Mesendoderm (in vitro differentiated cells): ENCODE measurements around the gene NPAS3.

Experiments used
- DNase-seq: peaks from one replicate; pipeline ENCODE4 v3.0.0; 2013
- H2AK5ac ChIP-seq: 2 replicates; pipeline ENCODE4 v1.6.1; 2013; ENCODE audit warnings: low read length, inconsistent platforms
- H2BK120ac ChIP-seq: 2 replicates; pipeline ENCODE4 v1.6.1; 2013; ENCODE audit warnings: low read depth, mild to moderate bottlenecking, low read length, moderate library complexity, mixed read lengths
- H2BK15ac ChIP-seq: replicated peaks from 2 replicates; pipeline ENCODE4 v1.6.1; 2013; ENCODE audit warnings: low read depth, mild to moderate bottlenecking, moderate library complexity
- H2BK5ac ChIP-seq: 2 replicates; pipeline ENCODE4 v1.6.1; 2013; ENCODE audit warnings: low read length, inconsistent platforms
- H3K18ac ChIP-seq: 2 replicates; pipeline ENCODE4 v1.6.1; 2013; ENCODE audit warnings: mild to moderate bottlenecking, low read length, mixed read lengths
- H3K23ac ChIP-seq: one replicate; pipeline ENCODE4 v1.6.1; 2013; ENCODE audit warnings: low read length
- H3K27ac ChIP-seq: 2 replicates; pipeline ENCODE4 v1.5.1; 2013; ENCODE audit warnings: low read depth, mild to moderate bottlenecking, inconsistent platforms, low read length, moderate library complexity
- H3K27me3 ChIP-seq: 2 replicates; pipeline ENCODE4 v1.6.1; 2013; ENCODE audit warnings: low read length, control low read depth, mild to moderate bottlenecking, inconsistent platforms; ENCODE audit not compliant: insufficient read depth, poor library complexity
- H3K36me3 ChIP-seq: 2 replicates; pipeline ENCODE4 v1.6.1; 2013; ENCODE audit warnings: low read length, inconsistent platforms; ENCODE audit not compliant: control insufficient read depth, insufficient read depth
- H3K4ac ChIP-seq: one replicate; pipeline ENCODE4 v1.6.1; 2013; ENCODE audit warnings: low read depth, mild to moderate bottlenecking, low read length, moderate library complexity
- H3K4me1 ChIP-seq: 2 replicates; pipeline ENCODE4 v1.6.1; 2013; ENCODE audit warnings: low read depth, low read length, inconsistent platforms; ENCODE audit not compliant: control insufficient read depth
- H3K4me2 ChIP-seq: 2 replicates; pipeline ENCODE4 v1.6.1; 2013; ENCODE audit warnings: low read length
- H3K4me3 ChIP-seq: 2 replicates; pipeline ENCODE4 v1.5.1; 2013; ENCODE audit warnings: mild to moderate bottlenecking, low read length
- H3K56ac ChIP-seq: one replicate; pipeline ENCODE4 v1.6.1; 2013; ENCODE audit warnings: low read length
- H3K79me1 ChIP-seq: 2 replicates; pipeline ENCODE4 v1.6.1; 2013; ENCODE audit warnings: low read length, inconsistent platforms
- H3K79me2 ChIP-seq: 2 replicates; pipeline ENCODE4 v1.6.1; 2013; ENCODE audit warnings: mild to moderate bottlenecking, low read length; ENCODE audit not compliant: control insufficient read depth, insufficient read depth
- H3K9ac ChIP-seq: 2 replicates; pipeline ENCODE4 v1.6.1; 2013; ENCODE audit warnings: low read length, inconsistent platforms
- H4K5ac ChIP-seq: one replicate; pipeline ENCODE4 v1.6.1; 2013; ENCODE audit warnings: low read length
- H4K8ac ChIP-seq: one replicate; pipeline ENCODE4 v1.6.1; 2013; ENCODE audit warnings: low read depth, mild to moderate bottlenecking, control low read depth, low read length, moderate library complexity
- WGBS: extraction: QIAGEN DNeasy Blood & Tissue Kit; methylation state at CpG from one replicate; pipeline ENCODE4 v1.1.7; 2013; ENCODE audit warnings: low lambda C conversion rate, missing lambda C conversion rate; ENCODE audit not compliant: insufficient coverage; ENCODE audit errors: extremely low coverage; 5-methylcytosine and 5-hydroxymethylcytosine counted together

Gene NPAS3

DNA sequence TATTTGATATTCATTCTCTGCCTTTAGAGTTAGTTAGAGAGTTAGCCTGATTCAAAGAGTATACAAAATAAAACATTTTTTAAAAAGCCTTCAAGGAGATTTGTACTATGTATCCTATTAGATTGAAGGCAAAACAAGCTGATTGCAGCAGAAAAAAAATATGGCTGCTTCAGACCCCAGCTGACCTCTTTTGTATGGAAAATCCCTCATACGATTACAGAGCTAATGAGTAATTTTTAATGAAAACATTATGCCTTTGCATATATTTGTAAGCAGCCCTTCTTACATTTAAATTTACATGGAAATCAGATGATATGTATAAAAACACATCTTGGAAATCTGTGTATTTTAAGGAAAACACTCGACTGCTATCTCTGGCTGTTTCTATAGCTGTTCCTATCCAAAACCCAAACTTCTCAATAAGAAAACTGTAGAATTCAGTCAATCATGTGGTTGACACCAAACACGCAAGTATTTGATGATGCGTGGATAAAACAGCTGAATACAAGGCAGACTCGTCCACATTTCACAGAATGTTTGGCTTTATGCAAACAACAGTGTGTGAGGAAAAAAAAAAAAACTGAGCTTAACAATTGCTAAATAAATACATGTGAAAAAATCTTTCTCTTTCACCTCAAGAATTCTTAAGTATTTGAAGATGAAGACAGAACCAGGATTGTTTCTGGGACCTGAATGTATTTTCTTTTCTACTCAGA, 736.9 kb downstream of the NPAS3 start:
- no peak overlapping the region for H3K4me2 ChIP-seq
- no peak overlapping the region for H3K4me3 ChIP-seq
- no peak overlapping the region for H3K23ac ChIP-seq
- no peak overlapping the region for H3K9ac ChIP-seq
- H3K27me3 ChIP-seq: no peaks in the 10 kb centered on the region
- no peak overlapping the region for H4K5ac ChIP-seq
- no peak overlapping the region for H4K8ac ChIP-seq
- no peaks in the 10 kb centered on the region for H3K79me1 ChIP-seq
- H2BK120ac ChIP-seq: no peak overlapping the region
- H2BK5ac ChIP-seq: no peak overlapping the region
- H2AK5ac ChIP-seq: no peak overlapping the region
- no peak overlapping the region for H3K56ac ChIP-seq
- no peak overlapping the region for H3K27ac ChIP-seq
- H3K79me2 ChIP-seq: no peaks in the 10 kb centered on the region
- no peak overlapping the region for H3K4ac ChIP-seq
- no peaks in the 10 kb centered on the region for H3K36me3 ChIP-seq
- H3K18ac ChIP-seq: no peak overlapping the region
- WGBS: no CpG with 5 or more reads among the region's 5 CpGs
- no peak for DNase-seq
- no peaks in the 10 kb centered on the region for H3K4me1 ChIP-seq
- no peak overlapping the region for H2BK15ac ChIP-seq

DNA sequence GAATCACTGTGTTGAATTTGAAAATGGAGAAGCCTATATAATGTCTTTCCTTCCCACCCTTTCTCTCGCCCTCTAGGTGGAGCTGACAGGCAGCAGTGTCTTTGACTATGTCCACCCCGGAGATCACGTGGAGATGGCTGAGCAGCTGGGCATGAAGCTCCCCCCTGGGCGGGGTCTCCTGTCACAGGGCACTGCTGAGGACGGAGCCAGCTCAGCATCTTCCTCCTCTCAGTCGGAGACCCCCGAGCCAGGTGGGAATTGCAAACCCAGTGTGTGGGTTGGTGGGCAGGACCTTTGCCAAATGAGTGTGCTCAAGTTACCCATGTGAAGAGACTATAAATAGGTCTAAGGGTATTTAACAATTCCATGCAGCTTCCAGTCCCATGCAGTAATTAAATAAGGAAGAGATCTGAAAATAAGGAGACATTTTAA, 737.5 kb downstream of the NPAS3 start:
- Histone ChIP-seq H3K36me3 (no peaks in the 10 kb centered on the region), H2BK120ac (no peak overlapping the region), H3K4me1 (no peaks in the 10 kb centered on the region), H3K56ac (no peak overlapping the region), H3K4ac (no peak overlapping the region), H2BK15ac (no peak overlapping the region), H2BK5ac (no peak overlapping the region), H3K79me2 (no peaks in the 10 kb centered on the region), H3K23ac (no peak overlapping the region), H3K4me2 (no peak overlapping the region), H2AK5ac (no peak overlapping the region), H3K4me3 (no peak overlapping the region), H4K8ac (no peak overlapping the region), H3K27ac (no peak overlapping the region), H3K79me1 (no peaks in the 10 kb centered on the region), H3K9ac (no peak overlapping the region), H3K27me3 (no peaks in the 10 kb centered on the region), H4K5ac (no peak overlapping the region), H3K18ac (no peak overlapping the region)
- WGBS: no CpG with 5 or more reads among the region's 7 CpGs
- peak; percentile 90 for DNase-seq

GRCh38 chr14:33676891-33677290, 738.2 kb downstream of the NPAS3 start:
- no peak overlapping the region for H2BK5ac ChIP-seq
- no peak overlapping the region for H4K5ac ChIP-seq
- WGBS: no CpG with 5 or more reads among the region's 5 CpGs
- H3K23ac ChIP-seq: no peak overlapping the region
- H4K8ac ChIP-seq: no peak overlapping the region
- H3K79me2 ChIP-seq: no peaks in the 10 kb centered on the region
- no peak overlapping the region for H3K4ac ChIP-seq
- no peak for DNase-seq
- H3K9ac ChIP-seq: no peak overlapping the region
- H3K4me2 ChIP-seq: no peak overlapping the region
- H3K18ac ChIP-seq: no peak overlapping the region
- no peaks in the 10 kb centered on the region for H3K27me3 ChIP-seq
- no peak overlapping the region for H3K27ac ChIP-seq
- no peak overlapping the region for H2BK120ac ChIP-seq
- H3K4me1 ChIP-seq: no peaks in the 10 kb centered on the region
- H3K4me3 ChIP-seq: no peak overlapping the region
- H3K56ac ChIP-seq: no peak overlapping the region
- no peak overlapping the region for H2AK5ac ChIP-seq
- H2BK15ac ChIP-seq: no peak overlapping the region
- H3K79me1 ChIP-seq: no peaks in the 10 kb centered on the region
- H3K36me3 ChIP-seq: no peaks in the 10 kb centered on the region

GRCh38 chr14:33678005-33678404, 739.3 kb downstream of the NPAS3 start:
- Histone ChIP-seq H3K4me2 (no peak overlapping the region), H3K23ac (no peak overlapping the region), H3K27ac (no peak overlapping the region), H3K18ac (no peak overlapping the region), H3K4me3 (no peak overlapping the region), H4K5ac (no peak overlapping the region), H2BK5ac (no peak overlapping the region), H2AK5ac (no peak overlapping the region), H3K27me3 (no peaks in the 10 kb centered on the region), H3K79me1 (no peaks in the 10 kb centered on the region), H3K36me3 (no peaks in the 10 kb centered on the region), H2BK120ac (no peak overlapping the region), H3K4me1 (peaks cover 2% of the 10 kb centered on the region), H3K79me2 (no peaks in the 10 kb centered on the region), H3K9ac (no peak overlapping the region), H4K8ac (no peak overlapping the region), H3K4ac (no peak overlapping the region), H2BK15ac (no peak overlapping the region), H3K56ac (no peak overlapping the region)
- DNase-seq: peak; percentile 9
- no CpG with 5 or more reads among the region's 5 CpGs for WGBS

DNA sequence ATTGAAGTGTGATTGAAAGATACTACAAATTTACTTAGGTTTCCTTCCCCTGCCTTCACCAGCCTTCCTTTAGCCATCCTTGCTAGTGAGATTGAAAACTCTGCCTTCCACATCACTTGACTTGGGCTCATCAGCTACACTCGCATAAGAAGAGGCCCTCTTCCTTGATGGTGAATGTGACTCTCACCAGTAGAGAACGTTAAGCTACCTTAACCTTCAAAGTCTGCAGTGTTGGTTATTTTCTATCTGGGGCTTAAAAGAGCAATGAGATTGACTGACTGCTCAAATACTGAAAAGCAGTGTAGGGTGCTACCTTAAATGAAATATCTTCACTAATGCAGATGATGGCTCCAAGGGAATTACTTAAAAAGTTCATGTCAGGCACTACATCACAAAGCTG, 740.3 kb downstream of the NPAS3 start:
- H3K4me3 ChIP-seq: no peak overlapping the region
- WGBS: no CpG with 5 or more reads among the region's 2 CpGs
- H3K4ac ChIP-seq: no peak overlapping the region
- no peak overlapping the region for H2BK15ac ChIP-seq
- no peak overlapping the region for H3K56ac ChIP-seq
- no peak overlapping the region for H3K27ac ChIP-seq
- no peak overlapping the region for H4K8ac ChIP-seq
- H2BK120ac ChIP-seq: no peak overlapping the region
- H3K4me1 ChIP-seq: peaks cover 2% of the 10 kb centered on the region
- no peak overlapping the region for H3K4me2 ChIP-seq
- no peaks in the 10 kb centered on the region for H3K79me1 ChIP-seq
- no peak overlapping the region for H2BK5ac ChIP-seq
- H4K5ac ChIP-seq: no peak overlapping the region
- no peaks in the 10 kb centered on the region for H3K79me2 ChIP-seq
- no peaks in the 10 kb centered on the region for H3K27me3 ChIP-seq
- no peaks in the 10 kb centered on the region for H3K36me3 ChIP-seq
- H3K23ac ChIP-seq: no peak overlapping the region
- no peak overlapping the region for H2AK5ac ChIP-seq
- DNase-seq: no peak
- H3K9ac ChIP-seq: no peak overlapping the region
- H3K18ac ChIP-seq: no peak overlapping the region
